PC-3 (cell line): ENCODE results near the gene XIRP1. TPM values are rescaled to one million over a fixed set of nuclear protein-coding genes. Genes with fewer than 3 reads are reported as not detected.

Experiments
- microRNA-seq: library from miRNA; unstranded; fragments of <30 nt; microRNA quantifications from one replicate; pipeline ENCODE4 v1.1.0, GENCODE V29; 2020; ENCODE audit not compliant: unreplicated experiment
- total RNA-seq: library from RNA; depleted of rRNA; stranded (reverse); fragments of >200 nt; gene quantifications from 2 replicates; pipeline ENCODE4 v1.2.3, GENCODE V29; 2014; rRNA removed

XIRP1 gene
- total RNA-seq, 1 experiment from 2014 or later: not detected

Small RNA genes lying within 50 kb of the gene (microRNA-seq; reads per million reads assigned to microRNA genes)
- gene MIR6822: not detected

Other genes with a start within 250 kb of the XIRP1 start
- gene SCN11A, start 140.7 kb downstream of the XIRP1 start, total RNA-seq: not detected in 2 replicates
- gene WDR48, start 140.6 kb downstream of the XIRP1 start, total RNA-seq: 16.5 and 21.0 TPM in 2 replicates
- 47.4 and 58.9 TPM in 2 replicates for gene GORASP1, start 85.0 kb downstream of the XIRP1 start, total RNA-seq
- 1.2 TPM in 2 replicates for gene TTC21A, start 84.9 kb downstream of the XIRP1 start, total RNA-seq
- 72.3 and 86.9 TPM in 2 replicates for gene CSRNP1, start 39.0 kb downstream of the XIRP1 start, total RNA-seq
- gene CX3CR1, start 87.4 kb upstream of the XIRP1 start, total RNA-seq: not detected in 2 replicates
- gene CCR8, start 137.1 kb upstream of the XIRP1 start, total RNA-seq: not detected in 2 replicates
- gene SLC25A38, start 190.8 kb upstream of the XIRP1 start, total RNA-seq: 29.7 and 32.0 TPM in 2 replicates
- 2,286 and 2,722 TPM in 2 replicates for gene RPSA, start 214.1 kb upstream of the XIRP1 start, total RNA-seq